ENCODE results near the gene GPR153. TPM values are rescaled to one million over a fixed set of nuclear protein-coding genes. Genes with fewer than 3 reads are reported as not detected.

The GPR153 gene
- total RNA-seq, 4 donors from 2014 or later, result 5.6 to 22.1 (median 10.3) TPM

DNA sequence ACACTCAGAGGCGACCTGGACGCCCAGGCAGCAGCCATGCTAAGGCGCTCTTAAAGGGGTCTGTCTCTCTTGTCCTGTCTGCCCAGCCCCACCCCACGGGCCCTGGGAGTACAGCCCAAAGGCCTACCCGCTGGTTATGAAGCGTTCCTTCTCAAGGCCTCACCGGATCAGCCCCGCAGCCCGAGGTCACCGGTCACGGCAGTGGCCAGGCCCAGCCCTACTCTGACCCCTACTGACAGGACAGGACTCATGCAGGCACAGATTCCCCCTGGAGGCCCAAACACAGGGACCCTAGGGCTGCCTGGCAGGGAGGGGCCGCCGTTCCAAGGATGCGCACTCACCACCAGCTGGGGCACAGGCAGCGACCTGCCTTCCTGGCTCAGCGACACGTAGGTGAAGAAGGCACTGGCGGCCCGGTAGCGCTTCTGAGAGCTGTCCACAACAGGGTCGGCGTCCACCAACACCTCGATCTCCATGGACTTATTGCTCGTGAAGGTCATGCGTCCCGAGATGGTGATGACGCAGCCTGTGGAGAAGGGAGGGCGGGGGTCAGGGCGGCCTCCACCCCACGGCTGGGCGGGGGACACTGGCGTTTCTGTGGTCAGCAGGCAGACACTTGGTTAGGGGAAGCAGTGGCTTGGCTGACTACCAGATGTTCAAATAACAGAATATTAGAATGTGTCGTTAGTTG lies 20.0 kb upstream of the GPR153 start:
- no peaks in the 10 kb centered on the region for H3K9me3 ChIP-seq
- no peak overlapping the region for H3K4me3 ChIP-seq
- intact Hi-C loops (cut with DNase I; ENCODE audit: low total_unique reads), result no loop called here
- TF ChIP-seq POLR2A (IDR thresholded peaks at IDR 0.05), result no peak
- TF ChIP-seq, protein P1, sequence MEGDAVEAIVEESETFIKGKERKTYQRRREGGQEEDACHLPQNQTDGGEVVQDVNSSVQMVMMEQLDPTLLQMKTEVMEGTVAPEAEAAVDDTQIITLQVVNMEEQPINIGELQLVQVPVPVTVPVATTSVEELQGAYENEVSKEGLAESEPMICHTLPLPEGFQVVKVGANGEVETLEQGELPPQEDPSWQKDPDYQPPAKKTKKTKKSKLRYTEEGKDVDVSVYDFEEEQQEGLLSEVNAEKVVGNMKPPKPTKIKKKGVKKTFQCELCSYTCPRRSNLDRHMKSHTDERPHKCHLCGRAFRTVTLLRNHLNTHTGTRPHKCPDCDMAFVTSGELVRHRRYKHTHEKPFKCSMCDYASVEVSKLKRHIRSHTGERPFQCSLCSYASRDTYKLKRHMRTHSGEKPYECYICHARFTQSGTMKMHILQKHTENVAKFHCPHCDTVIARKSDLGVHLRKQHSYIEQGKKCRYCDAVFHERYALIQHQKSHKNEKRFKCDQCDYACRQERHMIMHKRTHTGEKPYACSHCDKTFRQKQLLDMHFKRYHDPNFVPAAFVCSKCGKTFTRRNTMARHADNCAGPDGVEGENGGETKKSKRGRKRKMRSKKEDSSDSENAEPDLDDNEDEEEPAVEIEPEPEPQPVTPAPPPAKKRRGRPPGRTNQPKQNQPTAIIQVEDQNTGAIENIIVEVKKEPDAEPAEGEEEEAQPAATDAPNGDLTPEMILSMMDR (IDR thresholded peaks at IDR 0.05), result peak in 2 of 4 experiments; percentile 20 to 37
- H3K36me3 ChIP-seq, result no peaks in the 10 kb centered on the region
- H3K4me1 ChIP-seq, result peaks cover 0 to 5% of the 10 kb centered on the region in 2 donors
- DNase-seq, result no peak
- no peak overlapping the region for H3K27ac ChIP-seq
- no peaks in the 10 kb centered on the region for H3K27me3 ChIP-seq

DNA sequence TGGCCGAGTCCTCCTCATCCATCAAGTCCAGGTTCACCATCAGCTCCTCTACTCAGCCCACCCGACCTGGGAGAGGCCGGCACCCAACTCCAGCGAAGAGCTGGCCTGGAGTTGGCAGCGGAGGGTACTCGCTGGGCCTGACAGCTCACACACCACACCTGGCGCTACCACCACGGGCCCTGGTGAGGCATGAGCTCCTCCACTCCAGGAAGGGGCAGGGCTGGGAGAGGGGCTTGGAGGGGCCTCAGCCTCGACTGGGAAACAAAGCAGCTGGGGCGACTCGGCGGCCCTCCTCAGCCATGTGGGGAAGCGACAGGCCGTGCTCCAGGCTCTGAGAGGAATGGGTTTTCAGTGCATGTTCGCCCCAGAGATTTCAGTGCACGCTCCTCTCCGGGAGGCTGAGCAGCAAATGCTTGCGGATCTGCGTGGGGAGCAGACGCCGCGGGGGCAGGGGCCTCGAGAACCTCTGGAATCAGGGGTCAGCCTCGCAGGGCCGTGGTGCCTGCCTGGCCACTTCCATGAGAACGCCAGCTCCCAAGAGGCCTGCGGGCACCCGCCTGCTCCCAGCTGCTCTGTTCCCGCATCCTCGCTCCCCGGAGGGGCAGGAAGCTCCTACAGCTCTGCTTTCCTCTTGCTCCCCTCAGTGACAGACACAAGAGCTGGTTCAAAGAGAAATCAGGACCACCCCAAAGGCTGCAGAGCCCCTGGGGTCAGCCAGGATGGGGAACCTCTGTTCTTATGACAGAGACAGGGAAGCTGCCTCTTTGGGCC lies 18.9 kb upstream of the GPR153 start:
- intact Hi-C loops (cut with DNase I; ENCODE audit: low total_unique reads), result no loop called here
- H3K9me3 ChIP-seq, result no peaks in the 10 kb centered on the region
- no peaks in the 10 kb centered on the region for H3K36me3 ChIP-seq
- peaks cover 0 to 5% of the 10 kb centered on the region in 2 donors for H3K4me1 ChIP-seq
- DNase-seq, result no peak
- no peak overlapping the region for H3K4me3 ChIP-seq
- TF ChIP-seq POLR2A (IDR thresholded peaks at IDR 0.05), result no peak
- TF ChIP-seq, protein P1 (IDR thresholded peaks at IDR 0.05), result no peak
- no peak overlapping the region for H3K27ac ChIP-seq
- H3K27me3 ChIP-seq, result no peaks in the 10 kb centered on the region

DNA sequence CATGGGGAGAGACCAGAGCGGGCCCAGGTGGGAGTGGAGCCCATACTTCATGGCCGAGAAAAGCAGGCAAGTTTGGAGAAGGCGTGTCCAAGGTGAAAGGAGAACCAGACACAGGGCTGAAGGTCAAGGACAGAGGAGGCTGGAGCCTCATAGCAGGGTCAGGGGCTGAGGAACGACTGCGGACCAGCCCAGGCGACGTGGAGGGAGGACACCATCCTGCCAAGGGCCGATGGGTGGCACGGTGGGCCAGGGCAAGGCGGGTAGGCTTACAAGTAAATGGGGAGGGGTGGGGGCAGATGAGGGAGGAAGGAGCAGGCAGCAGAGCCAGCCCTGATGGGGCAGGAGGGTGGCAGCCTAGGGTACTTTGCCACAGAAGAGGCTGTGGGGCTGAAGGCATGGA lies 18.2 kb upstream of the GPR153 start:
- no peak for DNase-seq
- Histone ChIP-seq H3K4me1 (peaks cover 0 to 5% of the 10 kb centered on the region in 2 donors), H3K27ac (no peak overlapping the region), H3K36me3 (no peaks in the 10 kb centered on the region), H3K4me3 (no peak overlapping the region), H3K27me3 (no peaks in the 10 kb centered on the region), H3K9me3 (no peaks in the 10 kb centered on the region)
- intact Hi-C loops (cut with DNase I; ENCODE audit: low total_unique reads), result no loop called here
- TF ChIP-seq POLR2A (IDR thresholded peaks at IDR 0.05), result no peak
- TF ChIP-seq, protein P1 (IDR thresholded peaks at IDR 0.05), result no peak

DNA sequence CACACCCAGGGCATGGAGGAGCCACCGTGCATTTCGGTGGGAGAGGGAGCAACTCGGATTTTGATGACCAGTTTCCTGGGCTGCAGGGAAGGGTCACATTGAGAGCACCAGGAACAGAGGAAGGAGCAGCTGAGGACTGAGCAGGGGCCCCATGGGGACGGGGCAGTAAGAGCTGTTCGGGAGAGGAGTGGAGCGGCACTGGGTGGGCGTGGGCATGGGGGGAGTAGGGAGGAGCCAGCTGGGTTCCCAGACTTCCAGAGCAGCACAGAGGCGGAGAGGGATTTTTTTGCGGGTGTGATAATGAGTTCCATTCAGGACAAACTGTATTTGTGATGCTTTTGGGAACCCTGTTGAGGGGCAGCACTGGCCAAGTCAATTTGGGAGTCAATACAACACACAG lies 17.4 kb upstream of the GPR153 start:
- Histone ChIP-seq H3K27ac (no peak overlapping the region), H3K9me3 (no peaks in the 10 kb centered on the region), H3K4me3 (no peak overlapping the region), H3K4me1 (peaks cover 0 to 5% of the 10 kb centered on the region in 2 donors), H3K27me3 (no peaks in the 10 kb centered on the region), H3K36me3 (no peaks in the 10 kb centered on the region)
- DNase-seq, result no peak
- TF ChIP-seq, protein P1 (IDR thresholded peaks at IDR 0.05), result no peak
- no peak for TF ChIP-seq POLR2A (IDR thresholded peaks at IDR 0.05)
- intact Hi-C loops (cut with DNase I; ENCODE audit: low total_unique reads), result no loop called here
